Right lung (tissue), 5 donors: ENCODE data around the gene GALNT17. TPM values are rescaled to one million over a fixed set of nuclear protein-coding genes. Genes with fewer than 3 reads are reported as not detected.
A peak's percentile ranks its signal among the peaks of the same experiment; 100 is the strongest.

ENCODE experiments used
- DNase-seq, 2 donors: peaks; one replicate each; pipeline ENCODE4 v3.0.0-alpha.2; 2013
- polyA plus RNA-seq, 5 donors: library from polyadenylated mRNA; unstranded; fragments of 120-200 nt; gene quantifications; one replicate each; pipeline versions ENCODE4 v1.2.1 to v1.2.3, GENCODE V29; 2013; ENCODE audit warnings: inconsistent platforms in 1 of 5, low replicate concordance in 1 of 5; ENCODE audit not compliant: insufficient read length in 5 of 5, insufficient read depth in 1 of 5

Gene GALNT17
- polyA plus RNA-seq, 5 donors = 5.9 to 22.2 (median 10.7) TPM

DNA sequence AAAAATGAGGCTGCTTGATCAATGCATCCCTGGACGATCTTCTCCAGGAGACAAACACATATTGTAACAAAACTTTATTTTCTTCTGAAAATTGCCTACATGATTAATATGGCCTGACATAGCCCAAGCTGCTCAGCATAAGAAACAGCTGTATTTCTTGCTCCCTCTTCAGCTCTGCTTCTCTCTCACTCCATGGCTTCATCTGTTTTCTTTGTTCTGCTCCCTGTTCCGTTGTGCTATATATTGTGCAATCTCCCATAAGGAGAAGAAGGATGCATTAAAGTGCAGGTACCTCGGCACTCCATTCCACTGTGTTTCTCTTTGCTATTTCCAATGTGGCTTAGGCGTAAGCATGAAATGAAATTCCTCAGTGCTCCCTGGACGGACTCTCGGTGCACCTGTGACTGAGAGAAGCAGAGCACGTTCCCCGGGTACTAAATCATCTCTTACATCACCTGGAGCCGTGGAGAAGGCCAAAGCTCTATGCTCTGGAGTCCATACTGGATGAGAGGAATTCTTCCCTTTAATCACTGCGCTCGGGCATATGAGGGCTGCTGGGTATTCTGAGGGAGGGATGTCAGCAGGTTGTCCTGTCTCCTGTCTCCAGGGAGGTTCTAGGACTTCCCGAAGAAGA lies 254.3 kb downstream of the GALNT17 start:
- no peak for DNase-seq

DNA sequence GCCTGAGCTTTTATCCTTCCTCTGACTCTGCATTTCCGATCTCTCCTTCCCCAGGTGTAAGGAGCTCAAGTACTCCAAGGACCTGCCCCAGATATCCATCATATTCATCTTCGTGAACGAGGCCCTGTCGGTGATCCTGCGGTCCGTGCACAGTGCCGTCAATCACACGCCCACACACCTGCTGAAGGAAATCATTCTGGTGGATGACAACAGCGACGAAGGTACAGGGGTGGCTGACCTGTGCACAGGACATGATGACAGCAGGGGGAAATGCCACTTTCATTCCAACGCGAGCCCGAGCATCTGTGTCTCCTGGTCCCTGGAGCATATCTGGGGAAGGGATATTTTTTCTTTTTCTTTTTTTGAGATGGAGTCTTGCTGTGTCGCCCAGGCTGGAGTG lies 256.2 kb downstream of the GALNT17 start:
- DNase-seq = no peak

GRCh38 chr7:71389976-71390375 lies 258.0 kb downstream of the GALNT17 start:
- DNase-seq = no peak

GRCh38 chr7:71393661-71394060 lies 261.7 kb downstream of the GALNT17 start:
- no peak for DNase-seq

DNA sequence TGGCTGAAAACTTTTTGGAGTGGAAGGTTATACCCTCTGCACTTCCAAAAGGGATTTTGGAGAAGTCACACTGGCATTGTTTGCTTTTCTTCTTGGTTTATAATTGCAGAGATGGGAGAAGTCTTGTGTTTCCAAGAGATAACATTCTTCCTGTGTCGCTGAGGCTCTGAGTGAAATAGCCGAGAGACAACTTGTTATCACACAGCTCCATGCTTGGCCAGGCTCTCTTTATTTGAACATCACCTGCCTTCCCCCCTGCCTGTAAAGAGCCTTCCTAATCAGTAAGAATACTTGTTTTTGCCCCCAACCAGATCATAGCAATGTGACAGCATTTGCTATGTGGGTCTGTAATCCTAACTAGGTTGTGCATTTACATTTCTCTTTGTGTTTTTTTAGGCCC lies 270.7 kb downstream of the GALNT17 start:
- DNase-seq = no peak

DNA sequence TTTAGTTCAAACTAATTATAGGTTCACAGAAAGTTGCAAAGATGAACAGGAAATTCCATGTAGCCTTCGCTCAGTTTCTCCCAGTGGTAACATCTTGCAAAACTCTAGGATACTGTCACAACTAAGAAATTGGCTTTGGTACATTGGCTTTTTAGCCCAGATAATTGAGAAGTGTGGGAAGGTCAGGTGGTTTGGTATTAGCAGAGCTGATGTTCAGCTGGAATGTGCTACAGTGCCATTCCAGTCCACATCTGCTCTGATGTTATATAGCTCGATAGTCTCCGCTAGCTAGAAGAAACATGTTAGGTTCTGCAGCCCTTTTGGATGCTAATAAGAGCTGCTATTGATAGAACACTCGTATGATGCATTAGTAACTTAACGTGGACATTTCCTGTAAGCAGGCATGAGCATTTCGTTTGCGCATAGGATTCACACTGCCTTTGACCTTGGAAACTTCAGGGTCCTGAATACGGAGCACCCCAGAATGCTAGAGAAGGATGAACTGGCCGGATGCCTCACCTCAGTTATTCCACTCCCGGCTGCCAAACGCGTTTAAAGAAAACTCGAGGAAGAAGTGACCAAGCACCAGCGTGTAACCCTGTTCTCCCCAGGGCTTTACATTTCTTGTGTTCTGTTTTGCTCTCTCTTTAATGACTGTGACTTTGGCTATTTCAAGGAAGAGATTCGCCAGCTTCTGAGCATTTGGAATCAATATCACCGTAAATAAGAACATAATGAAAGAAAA lies 271.4 kb downstream of the GALNT17 start:
- DNase-seq = no peak

DNA sequence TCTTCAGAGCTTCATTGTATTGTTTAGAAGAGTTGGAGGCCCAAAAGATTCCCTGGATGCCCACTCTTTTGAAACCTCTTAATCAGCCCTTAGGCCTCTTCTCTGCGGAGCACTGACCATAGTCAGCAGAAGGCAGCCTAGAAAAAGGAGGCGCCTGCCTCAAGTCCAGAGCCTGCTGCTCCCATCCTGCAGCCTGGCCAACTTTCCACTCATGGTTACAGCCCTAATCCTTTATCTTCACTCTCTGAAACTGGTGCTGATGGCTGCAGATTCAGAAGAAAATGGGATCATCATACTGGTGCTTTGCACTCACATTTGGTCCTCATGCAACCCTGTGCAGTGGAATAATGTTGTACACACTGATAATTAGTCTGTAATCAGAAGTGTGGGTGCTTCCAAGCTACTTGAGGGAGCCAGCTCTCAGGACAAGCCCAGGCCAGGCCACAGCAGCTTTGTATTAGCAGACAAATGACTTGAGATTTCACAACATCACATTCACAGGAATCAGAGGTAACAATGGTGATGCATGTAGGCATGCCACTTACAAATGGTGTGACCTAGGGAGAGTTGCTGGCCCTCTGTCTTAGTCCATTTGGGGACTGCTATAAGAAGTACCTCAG lies 272.9 kb downstream of the GALNT17 start:
- no peak for DNase-seq

DNA sequence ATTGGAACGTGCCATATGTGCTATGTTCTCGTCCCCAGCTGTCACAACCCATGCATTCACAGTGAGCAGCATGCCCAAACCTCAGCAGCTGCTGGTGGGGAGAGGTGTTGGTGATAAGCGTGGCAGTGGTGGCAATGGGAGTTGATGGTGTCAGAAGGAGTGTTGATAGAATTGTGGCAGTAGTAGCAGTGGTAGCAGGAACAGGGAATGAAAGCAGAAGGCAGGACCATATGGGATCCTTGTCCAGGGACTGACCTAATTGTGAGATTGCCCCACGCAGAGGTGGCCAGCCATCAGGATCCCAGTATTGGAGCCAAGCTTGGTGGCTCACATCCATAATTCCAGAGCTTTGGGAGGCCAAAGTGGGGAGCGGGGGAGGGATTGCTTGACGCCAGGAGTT lies 276.3 kb downstream of the GALNT17 start:
- peak; percentile 85 to 86 for DNase-seq

- no peak for DNase-seq
These were observed 277.7 kb downstream of the GALNT17 start for GRCh38 chr7:71409550-71410157.

- no peak for DNase-seq
These were observed 279.5 kb downstream of the GALNT17 start for GRCh38 chr7:71411475-71411874.

DNA sequence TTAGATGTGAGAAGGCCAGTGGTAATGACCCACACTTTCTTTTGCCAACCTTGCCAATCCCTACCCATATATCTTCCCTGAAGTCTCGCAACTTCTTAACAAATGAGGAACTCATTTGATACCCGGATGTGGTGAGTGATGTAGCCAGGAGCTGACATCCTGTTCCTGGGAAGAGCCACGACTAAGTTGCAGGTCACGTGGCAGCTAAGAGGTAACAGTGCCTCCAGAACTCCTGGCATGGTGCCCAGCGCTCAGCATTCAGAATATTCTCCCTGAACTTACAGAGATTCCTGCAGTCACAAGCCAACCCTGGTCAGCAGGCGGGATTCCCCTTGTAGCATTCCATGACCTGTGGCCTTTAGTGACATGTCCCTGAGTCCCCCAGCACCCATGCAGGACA lies 282.5 kb downstream of the GALNT17 start:
- DNase-seq = no peak

GRCh38 chr7:71419546-71420337 lies 287.8 kb downstream of the GALNT17 start:
- DNase-seq = no peak

DNA sequence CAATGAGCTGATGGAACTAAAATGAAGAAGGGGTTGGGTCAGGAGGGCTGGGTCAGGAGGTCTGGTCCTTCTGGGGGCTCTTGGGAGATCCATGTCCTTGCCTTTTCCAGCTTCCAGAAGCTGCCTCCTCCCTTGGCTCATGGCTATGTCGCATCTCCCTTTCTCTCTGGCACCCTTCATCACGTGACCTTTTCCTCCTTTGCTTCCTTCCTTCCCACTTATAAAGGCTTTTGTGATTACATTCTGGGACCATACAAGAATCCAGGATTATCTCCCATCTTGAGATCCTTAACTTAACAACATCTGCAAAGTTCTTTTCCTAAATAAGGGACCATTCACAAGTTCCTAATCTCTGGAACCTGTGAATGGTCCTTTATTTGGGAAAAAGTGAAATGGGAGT lies 290.2 kb downstream of the GALNT17 start:
- DNase-seq = no peak

GRCh38 chr7:71424166-71425035 lies 292.5 kb downstream of the GALNT17 start:
- DNase-seq = no peak

- DNase-seq = no peak
These were observed 297.1 kb downstream of the GALNT17 start for GRCh38 chr7:71429083-71429482.

- no peak for DNase-seq
These were observed 298.3 kb downstream of the GALNT17 start for GRCh38 chr7:71430246-71430645.

DNA sequence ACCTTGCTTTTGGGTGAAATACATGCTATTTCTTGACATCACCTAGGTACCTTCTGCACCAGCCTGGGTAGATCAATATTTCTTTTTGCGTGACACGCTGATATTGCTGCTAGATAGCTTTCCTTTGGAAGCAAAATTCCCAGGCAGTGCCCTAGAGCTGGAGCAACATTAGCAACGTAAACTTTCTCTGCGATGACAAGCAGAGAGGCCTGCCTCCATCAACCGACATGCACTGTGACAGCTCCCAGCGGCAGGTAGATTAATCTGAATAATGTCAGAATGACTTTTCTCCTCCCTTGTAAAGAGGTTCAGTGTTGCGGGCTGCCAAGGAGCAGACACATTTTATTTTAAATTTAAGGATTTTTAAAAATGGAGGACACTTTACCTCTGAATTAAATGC lies 307.4 kb downstream of the GALNT17 start:
- no peak for DNase-seq

- DNase-seq = peak in 1 of 2 donors; percentile 9
These were observed 310.7 kb downstream of the GALNT17 start for GRCh38 chr7:71442492-71443190.

DNA sequence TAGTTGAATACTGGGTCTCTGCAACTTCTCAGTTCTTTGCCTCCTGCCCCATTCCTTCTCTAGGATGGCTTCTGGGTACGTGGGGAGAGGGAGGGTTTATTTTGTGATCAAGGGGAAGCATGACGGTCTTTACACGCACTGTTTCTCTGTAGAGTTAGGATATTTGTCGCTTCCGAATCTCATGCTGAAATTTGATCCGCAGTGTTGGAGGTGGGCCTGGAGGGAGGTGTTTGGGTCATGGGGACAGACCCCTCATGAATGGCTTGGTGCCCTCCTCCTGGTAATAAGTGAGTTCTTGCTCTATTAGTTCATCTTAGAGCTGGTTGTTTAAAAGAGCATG lies 311.2 kb downstream of the GALNT17 start:
- no peak for DNase-seq

- DNase-seq = no peak
These were observed 312.2 kb downstream of the GALNT17 start for GRCh38 chr7:71444130-71444529.
